Measurements from ENCODE around the gene MUSTN1. TPM values are rescaled to one million over a fixed set of nuclear protein-coding genes. Genes with fewer than 3 reads are reported as not detected.

MUSTN1 gene
- total RNA-seq, 1 donor from 2014 or later, result 1.8 TPM

DNA sequence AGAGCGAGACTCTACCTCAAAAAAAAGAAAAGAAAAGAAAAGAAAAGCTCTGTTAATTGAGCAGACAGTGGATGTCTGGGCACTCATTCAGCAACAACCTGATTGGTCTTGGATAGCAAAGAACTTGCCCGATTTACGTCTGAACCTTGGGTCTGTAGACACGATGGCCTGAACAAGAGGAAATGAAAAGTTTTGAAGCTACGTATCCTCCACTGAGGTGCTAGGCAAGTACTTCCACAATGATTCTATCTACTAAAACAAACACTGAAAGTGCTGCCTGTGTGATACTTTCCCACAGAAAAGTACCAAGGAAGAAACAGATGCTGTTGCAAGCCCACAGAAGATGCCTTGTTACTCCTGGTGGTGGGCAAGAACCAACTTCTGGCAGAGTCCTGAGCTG, 21.8 kb upstream of the MUSTN1 start:
- TF ChIP-seq, protein P1, sequence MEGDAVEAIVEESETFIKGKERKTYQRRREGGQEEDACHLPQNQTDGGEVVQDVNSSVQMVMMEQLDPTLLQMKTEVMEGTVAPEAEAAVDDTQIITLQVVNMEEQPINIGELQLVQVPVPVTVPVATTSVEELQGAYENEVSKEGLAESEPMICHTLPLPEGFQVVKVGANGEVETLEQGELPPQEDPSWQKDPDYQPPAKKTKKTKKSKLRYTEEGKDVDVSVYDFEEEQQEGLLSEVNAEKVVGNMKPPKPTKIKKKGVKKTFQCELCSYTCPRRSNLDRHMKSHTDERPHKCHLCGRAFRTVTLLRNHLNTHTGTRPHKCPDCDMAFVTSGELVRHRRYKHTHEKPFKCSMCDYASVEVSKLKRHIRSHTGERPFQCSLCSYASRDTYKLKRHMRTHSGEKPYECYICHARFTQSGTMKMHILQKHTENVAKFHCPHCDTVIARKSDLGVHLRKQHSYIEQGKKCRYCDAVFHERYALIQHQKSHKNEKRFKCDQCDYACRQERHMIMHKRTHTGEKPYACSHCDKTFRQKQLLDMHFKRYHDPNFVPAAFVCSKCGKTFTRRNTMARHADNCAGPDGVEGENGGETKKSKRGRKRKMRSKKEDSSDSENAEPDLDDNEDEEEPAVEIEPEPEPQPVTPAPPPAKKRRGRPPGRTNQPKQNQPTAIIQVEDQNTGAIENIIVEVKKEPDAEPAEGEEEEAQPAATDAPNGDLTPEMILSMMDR (conservative IDR thresholded peaks at IDR 0.05), result no peak
- Mint-ChIP-seq H3K27me3 (no peaks in the 10 kb centered on the region), H3K9me3 (no peaks in the 10 kb centered on the region), H3K4me3 (no peak overlapping the region), H3K4me1 (ENCODE audit: unreplicated experiment) (no peaks in the 10 kb centered on the region), H3K27ac (no peak overlapping the region), H3K36me3 (peaks cover 9% of the 10 kb centered on the region)
- DNase-seq (ENCODE audit: extremely low spot score, unreplicated experiment), result no peak

DNA sequence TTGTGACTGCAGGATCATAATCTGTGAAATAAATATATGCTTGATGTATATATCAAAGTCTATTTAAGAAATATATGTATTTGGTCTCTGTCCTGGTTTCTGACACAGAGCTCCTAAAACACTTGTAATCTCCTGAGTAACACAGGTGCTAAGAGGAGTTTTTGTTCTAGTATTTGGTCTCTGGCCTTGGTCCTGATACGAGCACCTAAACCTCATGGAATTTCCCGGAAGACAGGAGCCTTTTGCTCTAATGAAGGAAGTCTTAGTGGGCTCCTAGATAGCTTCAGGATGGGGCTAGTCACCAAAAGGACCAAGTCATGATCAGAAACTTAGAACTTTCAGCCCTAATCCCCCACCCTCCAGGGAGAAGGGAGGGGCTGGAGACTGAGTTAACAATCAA, 19.2 kb upstream of the MUSTN1 start:
- Mint-ChIP-seq H3K36me3 (peaks cover 5% of the 10 kb centered on the region), H3K27ac (no peak overlapping the region), H3K9me3 (no peaks in the 10 kb centered on the region)

DNA sequence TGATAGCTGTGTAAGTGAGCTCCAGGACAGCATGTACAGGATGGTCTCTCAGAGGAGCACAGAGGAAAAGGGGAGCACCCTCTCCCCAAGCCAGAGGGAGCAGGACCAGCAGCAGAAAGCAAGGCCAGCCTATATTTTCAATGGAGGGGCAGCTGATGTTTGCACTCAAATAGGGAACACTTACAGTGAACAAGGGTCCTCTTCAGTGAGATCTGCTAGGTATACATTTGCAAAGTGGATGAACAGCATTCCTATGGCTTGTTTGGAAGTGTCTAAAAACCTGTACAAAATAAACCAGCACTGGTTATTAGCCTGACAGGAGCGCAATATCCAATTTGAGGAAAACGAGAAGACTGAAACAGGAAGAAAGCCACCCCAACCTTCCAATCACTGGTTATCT, 17.6 kb upstream of the MUSTN1 start:
- Mint-ChIP-seq H3K27me3 (no peaks in the 10 kb centered on the region), H3K4me1 (ENCODE audit: unreplicated experiment) (no peaks in the 10 kb centered on the region), H3K36me3 (peaks cover 5% of the 10 kb centered on the region), H3K4me3 (no peak overlapping the region), H3K27ac (no peak overlapping the region), H3K9me3 (no peaks in the 10 kb centered on the region)
- TF ChIP-seq, protein P1 (conservative IDR thresholded peaks at IDR 0.05), result no peak
- no peak for DNase-seq (ENCODE audit: extremely low spot score, unreplicated experiment)

More for the DNA sequence above, 19.2 kb upstream of the MUSTN1 start:
- Mint-ChIP-seq H3K27me3 (no peaks in the 10 kb centered on the region), H3K4me1 (ENCODE audit: unreplicated experiment) (no peaks in the 10 kb centered on the region), H3K4me3 (no peak overlapping the region)
- no peak for DNase-seq (ENCODE audit: extremely low spot score, unreplicated experiment)
- TF ChIP-seq, protein P1 (conservative IDR thresholded peaks at IDR 0.05), result no peak

DNA sequence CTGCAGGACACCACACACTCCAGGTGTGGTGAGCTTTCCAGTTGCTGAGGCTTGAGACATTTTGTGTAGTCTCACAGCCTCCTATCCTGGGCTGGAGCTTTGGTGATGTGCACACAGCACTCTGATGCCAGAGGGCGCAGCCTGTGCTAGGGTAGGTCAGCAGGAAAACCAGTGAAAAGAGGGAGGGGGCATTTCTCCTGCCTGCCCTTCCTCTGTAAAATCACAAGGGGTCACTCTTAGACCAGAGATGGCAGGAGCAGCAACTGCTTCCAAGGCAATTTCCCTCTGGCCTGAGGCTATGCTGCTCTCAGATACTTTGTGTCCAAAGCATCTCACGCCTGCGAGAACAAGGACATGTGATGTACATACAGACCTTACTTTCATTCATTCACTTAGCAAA, 16.5 kb upstream of the MUSTN1 start:
- Mint-ChIP-seq H3K9me3 (no peaks in the 10 kb centered on the region), H3K36me3 (peaks cover 5% of the 10 kb centered on the region), H3K27ac (no peak overlapping the region), H3K4me3 (no peak overlapping the region), H3K27me3 (no peaks in the 10 kb centered on the region), H3K4me1 (ENCODE audit: unreplicated experiment) (no peaks in the 10 kb centered on the region)
- TF ChIP-seq, protein P1 (conservative IDR thresholded peaks at IDR 0.05), result peak; percentile 81
- DNase-seq (ENCODE audit: extremely low spot score, unreplicated experiment), result no peak

DNA sequence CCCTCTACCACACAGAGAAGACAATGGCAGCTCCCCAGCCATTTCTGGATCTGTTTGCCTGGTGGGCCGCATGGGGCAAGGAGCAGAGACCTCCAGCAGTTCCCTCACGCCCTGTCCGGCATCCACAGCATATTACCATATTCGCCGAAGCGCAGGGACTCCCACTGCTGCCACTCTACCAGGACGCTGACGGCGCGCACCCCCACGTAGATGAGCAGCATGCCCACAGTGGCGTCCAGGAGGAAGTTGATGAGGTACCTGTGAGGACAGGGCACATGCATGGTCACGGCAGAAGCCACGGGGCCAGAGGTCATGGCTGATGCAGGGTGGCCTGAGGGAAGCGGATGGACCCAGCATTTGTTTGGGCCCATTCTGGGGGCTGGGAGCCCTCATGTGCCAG, 14.8 kb upstream of the MUSTN1 start:
- TF ChIP-seq, protein P1 (conservative IDR thresholded peaks at IDR 0.05), result no peak

DNA sequence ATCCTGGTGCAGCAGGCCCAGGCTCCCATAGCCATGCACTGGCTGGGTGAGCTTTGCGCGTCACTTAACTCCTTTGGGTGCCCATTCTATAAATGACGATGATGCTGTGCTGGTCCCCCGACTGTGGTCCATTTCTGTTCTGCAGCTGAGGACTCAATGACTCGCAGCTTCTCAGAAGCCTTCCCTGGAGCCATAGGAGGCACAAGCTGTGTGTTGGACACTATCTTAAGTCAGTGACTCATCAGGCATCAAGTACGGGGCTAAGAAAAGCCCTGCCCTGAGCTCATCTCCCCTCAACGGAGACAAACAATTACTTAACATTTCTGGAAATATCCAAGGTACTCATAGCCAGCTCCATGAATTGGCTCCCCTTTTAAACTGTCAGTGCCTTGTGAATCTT, 13.8 kb upstream of the MUSTN1 start:
- Mint-ChIP-seq H3K36me3 (peaks cover 5% of the 10 kb centered on the region), H3K9me3 (no peaks in the 10 kb centered on the region), H3K4me3 (no peak overlapping the region), H3K27ac (no peak overlapping the region), H3K4me1 (ENCODE audit: unreplicated experiment) (no peaks in the 10 kb centered on the region), H3K27me3 (no peaks in the 10 kb centered on the region)
- no peak for DNase-seq (ENCODE audit: extremely low spot score, unreplicated experiment)
- TF ChIP-seq, protein P1 (conservative IDR thresholded peaks at IDR 0.05), result no peak

More for the DNA sequence above, 14.8 kb upstream of the MUSTN1 start:
- no peak for DNase-seq (ENCODE audit: extremely low spot score, unreplicated experiment)
- H3K27ac Mint-ChIP-seq, result no peak overlapping the region
- H3K27me3 Mint-ChIP-seq, result no peaks in the 10 kb centered on the region
- H3K4me1 Mint-ChIP-seq (ENCODE audit: unreplicated experiment), result no peaks in the 10 kb centered on the region
- no peak overlapping the region for H3K4me3 Mint-ChIP-seq
- peaks cover 5% of the 10 kb centered on the region for H3K36me3 Mint-ChIP-seq
- H3K9me3 Mint-ChIP-seq, result no peaks in the 10 kb centered on the region
